Stimulated activated CD4-positive, alpha-beta T cell treated with anti-CD3 and anti-CD28 coated beads, Interleukin-12 subunit alpha, Interleukin-12 subunit beta, amount 100 ng/mL, for 24 hours (primary cell): Measurements from ENCODE around the gene ITGB4.
"Not testable (repeated sequence)": the region's sequence is repeated elsewhere in the genome, so short reads cannot be mapped to it uniquely, and the experiment has no call there.

ENCODE experiments used
- DNase-seq, 2 experiments: peaks; one replicate each; pipeline ENCODE4 v3.0.0-alpha.2; 2020; ENCODE audit warnings: low read depth in 2 of 2

ITGB4 gene

GRCh38 chr17:75771334-75772281, 50.3 kb downstream of the ITGB4 start:
- DNase-seq: no peak

- DNase-seq: no peak
Observed at GRCh38 chr17:75773121-75773807, 52.0 kb downstream of the ITGB4 start.

GRCh38 chr17:75773808-75774470, 52.7 kb downstream of the ITGB4 start:
- DNase-seq: no peak

- DNase-seq: no peak
Observed at GRCh38 chr17:75774471-75774990, 53.3 kb downstream of the ITGB4 start.

DNA sequence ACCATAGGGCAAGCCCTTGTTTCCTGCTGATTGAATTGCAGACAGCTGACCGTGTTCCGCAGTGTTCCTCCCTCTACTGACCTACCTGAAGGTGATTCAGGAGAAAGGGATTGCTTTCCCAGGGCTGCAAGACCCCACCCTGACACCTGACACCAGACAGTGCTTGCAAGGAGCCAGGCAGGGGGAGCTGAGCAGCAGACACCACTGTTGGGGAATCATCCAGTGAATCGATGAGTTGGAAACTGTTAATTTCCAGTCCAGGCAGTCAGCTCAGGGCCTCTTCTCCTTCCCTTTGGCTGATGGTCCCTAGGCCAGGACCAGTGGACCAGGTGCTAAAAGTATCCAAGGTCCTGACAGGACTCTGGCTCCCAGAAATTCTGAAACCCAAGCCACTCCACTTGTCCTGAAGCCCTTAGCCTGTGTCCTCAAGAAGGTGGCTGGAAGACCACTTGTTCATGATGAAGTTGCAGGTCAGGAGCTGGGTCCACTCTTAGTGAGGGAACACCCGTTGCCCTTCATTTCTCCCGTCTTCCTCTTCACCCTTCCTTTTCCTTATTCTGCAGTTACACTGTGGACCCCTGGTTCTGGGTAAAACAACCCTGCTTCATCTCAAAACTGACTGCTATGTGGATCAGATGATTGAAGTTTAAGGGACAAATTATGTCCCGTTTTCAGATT, 53.9 kb downstream of the ITGB4 start:
- no peak for DNase-seq

DNA sequence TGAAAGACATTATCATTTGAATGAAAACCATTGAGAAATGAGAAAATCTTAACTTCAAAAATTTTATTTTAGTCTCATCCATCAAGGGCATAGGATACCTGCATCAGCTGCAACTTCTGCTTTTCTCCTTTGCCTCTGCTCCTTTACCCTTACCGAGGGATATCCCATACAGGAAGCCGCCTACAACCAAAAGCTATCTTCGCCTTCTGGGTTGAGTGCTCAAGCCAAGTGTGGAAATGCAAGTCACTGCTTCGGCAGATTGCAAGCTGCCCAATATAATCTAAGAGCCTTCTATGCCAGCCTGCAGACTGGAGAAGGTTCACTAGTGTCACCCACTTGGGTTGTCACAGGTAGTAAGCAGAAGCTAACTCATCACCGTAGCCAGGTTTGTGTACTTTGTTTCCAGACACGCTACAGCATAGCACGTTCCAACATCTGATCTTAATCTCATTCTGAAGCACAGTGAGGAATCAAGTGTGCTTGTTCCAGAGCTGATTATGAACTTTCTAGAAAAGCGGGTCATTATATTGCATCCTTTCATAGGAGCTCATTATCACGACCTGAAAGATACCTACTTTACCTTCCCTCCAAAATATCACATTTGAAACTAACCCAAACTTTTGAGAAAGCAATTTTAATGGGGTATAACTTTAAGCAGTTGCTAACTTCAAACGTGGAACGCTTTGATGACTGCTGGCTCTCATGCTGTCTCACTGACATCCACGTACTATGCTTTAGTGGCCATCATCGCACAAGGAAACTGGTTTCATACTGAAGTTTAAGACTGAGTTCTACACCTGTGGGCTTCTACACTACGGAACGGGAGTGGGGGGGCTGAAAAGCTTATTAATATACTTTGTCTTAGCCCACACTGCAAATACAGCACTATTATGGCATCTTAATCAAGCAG, 55.4 kb downstream of the ITGB4 start:
- no peak for DNase-seq

DNA sequence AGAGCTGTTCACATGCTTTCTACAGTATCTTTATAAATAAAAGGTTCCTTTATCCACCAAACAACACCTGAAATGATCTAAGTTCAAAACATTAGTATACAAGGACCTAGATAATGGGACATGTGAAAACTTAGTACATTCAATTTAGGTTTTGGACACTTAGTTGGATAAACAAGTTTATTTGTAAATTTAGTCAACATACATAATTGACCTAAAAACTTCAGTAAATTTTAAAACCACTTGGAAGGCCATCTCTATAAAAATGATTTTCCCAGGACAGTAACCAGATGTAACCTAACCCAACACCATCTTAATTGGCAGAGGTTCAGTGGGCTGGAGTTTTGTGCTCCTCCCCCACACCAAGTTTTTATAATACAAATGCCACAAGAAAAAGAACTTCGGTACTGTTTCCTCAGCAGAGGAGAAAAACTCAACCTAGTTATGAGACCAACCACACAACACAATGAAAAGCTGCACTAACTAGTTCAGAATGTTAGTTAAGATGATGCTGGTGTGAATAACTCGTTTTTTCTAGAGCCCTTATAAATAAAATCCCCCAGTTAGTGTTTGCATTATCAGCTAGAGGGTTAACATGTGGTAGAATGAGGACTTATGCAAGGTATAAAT, 56.1 kb downstream of the ITGB4 start:
- no peak for DNase-seq

DNA sequence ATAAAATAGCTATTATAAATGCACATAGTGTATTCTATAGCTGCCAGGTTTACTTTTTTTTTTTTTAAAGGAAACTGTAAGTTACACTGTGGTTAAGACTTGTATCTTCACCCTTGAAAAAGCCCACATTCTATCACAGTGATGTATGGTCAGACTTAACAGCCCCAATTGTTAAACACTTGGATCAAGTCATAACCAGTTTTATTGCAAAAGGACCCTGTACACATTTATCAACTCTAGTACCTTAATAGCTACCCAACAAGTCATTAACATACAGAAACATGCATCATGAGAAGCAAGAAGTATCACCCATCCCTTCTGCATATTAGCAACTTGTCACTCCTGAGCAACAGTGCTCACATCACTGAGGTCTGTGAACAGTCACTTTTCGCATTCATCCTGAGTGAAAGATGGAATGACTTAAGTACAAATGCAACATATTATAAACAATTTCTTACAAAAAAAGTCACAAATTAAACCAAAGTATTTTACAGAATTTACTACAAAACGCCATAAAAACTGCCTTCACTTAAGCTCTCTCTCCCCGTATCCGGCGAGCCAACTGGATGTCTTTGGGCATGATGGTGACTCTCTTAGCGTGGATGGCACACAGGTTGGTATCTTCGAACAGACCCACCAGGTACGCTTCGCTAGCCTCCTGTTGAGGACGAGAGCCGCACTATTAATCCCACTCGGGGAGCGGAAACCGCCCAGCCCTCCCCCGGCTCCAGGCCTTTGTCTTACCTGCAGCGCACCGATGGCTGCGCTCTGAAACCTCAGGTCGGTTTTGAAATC, 57.0 kb downstream of the ITGB4 start:
- DNase-seq: not testable (repeated sequence)

- DNase-seq: peak in 1 of 2 experiments; percentile 64
Observed at GRCh38 chr17:75778861-75779249, 57.6 kb downstream of the ITGB4 start.

- peak; percentile 82 to 86 for DNase-seq
Observed at GRCh38 chr17:75779250-75779986, 58.2 kb downstream of the ITGB4 start.

- no peak for DNase-seq
Observed at GRCh38 chr17:75779987-75780889, 59.0 kb downstream of the ITGB4 start.

DNA sequence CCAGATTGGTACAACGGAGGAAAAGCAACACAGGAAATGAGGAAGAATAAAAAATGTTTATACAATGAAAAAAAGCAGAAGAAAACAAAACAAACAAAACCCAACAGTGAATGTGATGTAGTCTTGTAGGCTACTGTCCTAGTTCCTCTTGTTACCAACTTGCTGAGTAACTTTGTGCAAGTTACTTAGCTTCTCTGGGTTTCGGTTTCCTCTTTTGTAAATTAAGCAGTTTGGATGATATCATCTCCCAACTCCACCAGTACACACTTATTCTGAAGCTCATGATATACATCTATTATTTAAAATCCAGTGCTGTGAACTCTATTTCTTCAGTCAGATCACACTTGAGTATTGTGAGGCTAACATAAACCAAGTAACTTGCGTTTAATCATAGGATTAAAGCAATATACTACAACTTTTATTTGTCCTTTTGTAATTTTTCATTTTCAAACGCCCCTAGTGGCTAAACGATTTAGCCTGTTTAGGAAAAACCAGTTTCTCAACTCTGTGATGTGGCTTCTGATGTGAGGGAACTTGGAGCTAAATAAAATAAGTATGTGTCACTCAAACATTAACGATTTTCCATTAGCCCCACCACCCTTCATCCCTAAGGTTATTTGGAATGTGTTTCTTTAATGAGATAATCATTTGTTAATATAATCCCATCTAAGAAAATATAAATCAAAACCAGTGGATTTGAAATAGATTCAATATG, 62.0 kb downstream of the ITGB4 start:
- no peak for DNase-seq

DNA sequence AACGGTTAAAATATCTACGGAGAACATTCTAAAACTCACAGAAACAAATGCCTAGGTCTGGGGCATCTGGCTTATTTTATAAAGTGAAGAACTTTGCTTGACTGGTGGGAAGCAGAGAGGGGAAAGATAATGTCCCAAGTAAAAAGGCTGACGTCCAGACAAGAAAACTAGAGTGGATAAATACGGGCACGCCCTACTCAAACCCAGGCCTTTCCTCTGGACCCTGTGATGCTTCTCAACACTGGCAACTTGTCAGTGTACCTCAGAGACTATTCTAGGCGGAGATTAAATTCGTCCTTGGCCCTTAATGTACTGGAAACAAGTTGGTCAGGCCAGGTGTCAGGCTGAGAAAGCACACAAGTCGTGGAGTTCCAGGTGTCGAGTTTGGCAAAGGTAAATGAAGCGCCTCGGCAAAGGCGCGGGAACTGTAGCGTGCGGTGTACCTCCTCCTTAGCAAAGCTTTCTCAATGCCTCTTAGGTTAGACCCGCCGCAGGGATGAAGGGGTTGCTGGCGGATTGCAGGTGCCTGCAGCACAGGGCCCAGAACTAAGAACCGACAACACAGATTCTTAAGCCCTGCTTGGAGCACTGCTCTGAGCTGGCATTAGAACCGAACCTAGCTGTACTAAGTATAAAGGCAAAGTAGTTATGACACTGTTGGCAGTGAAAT, 62.7 kb downstream of the ITGB4 start:
- no peak for DNase-seq

DNA sequence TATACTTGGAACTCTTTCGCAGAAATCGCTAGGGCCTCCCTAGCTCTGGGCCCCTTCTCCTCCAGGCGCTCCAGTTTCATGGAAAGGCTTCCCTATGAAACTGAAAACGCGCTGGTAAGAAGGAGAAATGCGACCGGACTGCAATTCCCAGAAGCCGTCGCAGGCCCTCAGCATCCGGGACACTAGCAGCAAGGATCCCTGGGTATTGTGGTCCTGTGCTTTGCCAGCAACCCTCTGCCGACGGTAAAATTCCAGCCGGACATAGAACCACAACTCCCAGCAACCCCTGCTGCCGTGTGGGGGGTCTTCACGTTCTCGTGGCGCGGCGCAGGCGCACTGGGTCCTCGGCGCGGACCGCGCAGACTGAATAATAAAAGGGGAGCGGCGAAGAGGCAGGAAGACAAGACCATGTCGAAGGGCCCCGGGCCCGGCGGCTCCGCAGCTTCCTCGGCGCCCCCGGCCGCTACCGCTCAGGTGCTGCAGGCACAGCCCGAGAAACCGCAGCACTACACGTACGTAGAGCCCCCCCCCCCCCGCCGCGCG, 63.3 kb downstream of the ITGB4 start, which contains the start of gene UNK:
TSS of gene UNK (plus strand) at position 334 of the 543 bp plus-strand sequence. CDS start at position 409, 75 bp downstream.
- DNase-seq: peak; percentile 89 to 92

DNA sequence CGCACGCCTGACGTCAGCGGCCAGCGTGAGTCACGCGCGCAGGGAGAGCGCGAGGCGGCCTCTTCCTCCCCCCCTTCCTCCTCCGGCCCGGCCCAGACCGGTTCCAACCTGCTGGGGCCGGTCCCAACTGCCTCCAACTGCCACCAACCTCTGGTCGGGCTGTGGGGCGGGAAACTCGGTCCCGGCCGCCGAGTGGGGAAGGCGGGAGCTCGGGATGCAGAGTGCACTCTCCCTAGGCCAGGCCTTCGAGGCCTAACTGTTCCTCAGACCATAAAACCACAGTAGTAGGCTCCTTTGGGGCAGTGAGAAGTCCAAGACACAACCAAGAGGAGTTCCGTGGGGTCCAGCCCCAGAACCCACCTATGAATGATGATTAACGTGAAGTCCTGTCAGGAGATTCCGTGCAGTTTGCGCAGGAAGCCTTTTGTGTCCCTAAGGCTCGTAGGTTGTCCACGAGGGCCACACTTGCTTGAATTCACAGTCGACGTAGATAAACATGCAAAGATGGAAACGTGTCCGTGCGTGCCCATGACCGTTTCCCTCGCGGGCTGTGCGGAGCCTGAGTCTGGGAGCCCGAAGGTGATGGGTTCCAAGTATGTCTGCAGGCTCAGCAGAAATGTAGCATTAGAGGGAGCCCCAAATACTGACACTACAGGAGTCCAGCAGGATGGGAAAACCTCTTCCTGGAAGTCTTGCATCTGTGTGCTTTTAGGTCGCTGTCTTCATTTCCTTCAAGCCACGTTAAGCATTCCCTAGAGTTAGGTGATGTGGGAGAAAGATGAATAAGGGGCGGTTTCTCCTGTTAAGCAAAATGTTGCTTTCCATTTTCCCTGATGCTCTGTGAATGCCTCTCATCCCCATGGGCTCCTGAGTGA, 64.0 kb downstream of the ITGB4 start:
- DNase-seq: peak; percentile 77 to 83
